KMS-11 (cell line): ENCODE data around the gene VWA7.

Source experiments
- H2AFZ ChIP-seq: fragments of 200-600 bp; sonication (generic); 2 replicates; pipeline ENCODE4 v1.6.1; 2016; ENCODE audit warnings: antibody characterized with exemption, mixed run types, low read depth
- H3K27ac ChIP-seq: fragments of 200-600 bp; sonication (generic); 2 replicates; pipeline ENCODE4 v1.6.1; 2016; ENCODE audit warnings: mild to moderate bottlenecking, mixed run types
- H3K27me3 ChIP-seq: fragments of 200-600 bp; sonication (generic); 2 replicates; pipeline ENCODE4 v1.6.1; 2017; ENCODE audit warnings: mild to moderate bottlenecking, low read depth, mixed run types, moderate library complexity; ENCODE audit not compliant: insufficient read depth
- H3K36me3 ChIP-seq: fragments of 200-600 bp; sonication (generic); 2 replicates; pipeline ENCODE4 v1.6.1; 2017; ENCODE audit warnings: mild to moderate bottlenecking, mixed run types; ENCODE audit not compliant: insufficient read depth
- H3K4me1 ChIP-seq: fragments of 200-600 bp; sonication (generic); 2 replicates; pipeline ENCODE4 v1.6.1; 2016; ENCODE audit warnings: mild to moderate bottlenecking, low read depth, mixed run types; ENCODE audit not compliant: poor library complexity, severe bottlenecking
- H3K4me2 ChIP-seq: fragments of 200-600 bp; sonication (generic); 2 replicates; pipeline ENCODE4 v1.7.0; 2016; ENCODE audit warnings: mild to moderate bottlenecking, mixed run types
- H3K4me3 ChIP-seq: fragments of 200-600 bp; sonication (generic); IDR thresholded peaks from 2 replicates; pipeline ENCODE4 v1.6.1; 2017; ENCODE audit warnings: low read depth, low read length, mixed read lengths; ENCODE audit not compliant: insufficient read depth
- H3K79me2 ChIP-seq: fragments of 200-600 bp; sonication (generic); 2 replicates; pipeline ENCODE4 v1.6.1; 2016; ENCODE audit warnings: low read depth, mixed run types; ENCODE audit not compliant: insufficient read depth
- H3K9ac ChIP-seq: fragments of 200-600 bp; sonication (generic); 2 replicates; pipeline ENCODE4 v1.6.1; 2016; ENCODE audit warnings: mild to moderate bottlenecking, mixed run types
- H4K20me1 ChIP-seq: fragments of 200-600 bp; sonication (generic); 2 replicates; pipeline ENCODE4 v1.6.1; 2016; ENCODE audit warnings: mild to moderate bottlenecking, mixed run types; ENCODE audit not compliant: insufficient read depth
- CTCF ChIP-seq: fragments of 200-600 bp; sonication (generic); conservative IDR thresholded peaks from 2 replicates; pipeline ENCODE4 v1.6.1; 2017; ENCODE audit warnings: low read depth, mild to moderate bottlenecking, antibody characterized with exemption, low read length, moderate library complexity, mixed read lengths

Gene VWA7

GRCh38 chr6:31722173-31722572 is 55.0 kb downstream of the VWA7 start:
- Histone ChIP-seq H3K36me3 (no peaks in the 10 kb centered on the region), H3K4me2 (no peak overlapping the region)
- TF ChIP-seq CTCF, result no peak

GRCh38 chr6:31721351-31722020 is 55.6 kb downstream of the VWA7 start, which contains the start of gene LY6G6C:
Gene LY6G6C, minus strand, starts transcription at chr6:31721746. Its CDS starts 67 bp downstream, at chr6:31721679.
- no peak within 1 kb of the TSS for H3K9ac ChIP-seq
- H3K27ac ChIP-seq, result no peak within 1 kb of the TSS
- no peaks in the 10 kb centered on the region for H3K79me2 ChIP-seq
- H2AFZ ChIP-seq, result no peak within 1 kb of the TSS
- no peaks in the 10 kb centered on the region for H3K4me1 ChIP-seq
- no peak within 1 kb of the TSS for H3K4me3 ChIP-seq
- no peaks in the 10 kb centered on the region; the same call in 1 of the 2 replicates for H3K27me3 ChIP-seq
- H4K20me1 ChIP-seq, result no peaks in the 10 kb centered on the region
- no peak within 1 kb of the TSS for H3K4me2 ChIP-seq
- no peak for TF ChIP-seq CTCF
- H3K36me3 ChIP-seq, result no peaks in the 10 kb centered on the region

More at GRCh38 chr6:31722173-31722572, 55.0 kb downstream of the VWA7 start:
- H3K9ac ChIP-seq, result no peak overlapping the region
- no peaks in the 10 kb centered on the region for H3K4me1 ChIP-seq
- no peak overlapping the region for H3K27ac ChIP-seq
- no peak overlapping the region for H3K4me3 ChIP-seq
- no peaks in the 10 kb centered on the region for H4K20me1 ChIP-seq
- no peaks in the 10 kb centered on the region for H3K79me2 ChIP-seq
- H2AFZ ChIP-seq, result no peak overlapping the region
- H3K27me3 ChIP-seq, result no peaks in the 10 kb centered on the region; the same call in 1 of the 2 replicates

- Histone ChIP-seq H2AFZ (no peak overlapping the region), H3K9ac (no peak overlapping the region), H3K4me2 (no peak overlapping the region), H4K20me1 (no peaks in the 10 kb centered on the region), H3K4me1 (no peaks in the 10 kb centered on the region), H3K27me3 (no peaks in the 10 kb centered on the region; the same call in 1 of the 2 replicates), H3K4me3 (no peak overlapping the region), H3K79me2 (no peaks in the 10 kb centered on the region), H3K27ac (no peak overlapping the region), H3K36me3 (no peaks in the 10 kb centered on the region)
- no peak for TF ChIP-seq CTCF
These were observed 56.8 kb downstream of the VWA7 start for GRCh38 chr6:31720196-31720770.

GRCh38 chr6:31719001-31719400 is 58.1 kb downstream of the VWA7 start:
- no peak overlapping the region for H3K4me3 ChIP-seq
- H3K4me1 ChIP-seq, result no peaks in the 10 kb centered on the region
- H2AFZ ChIP-seq, result no peak overlapping the region
- H3K9ac ChIP-seq, result no peak overlapping the region
- H3K36me3 ChIP-seq, result no peaks in the 10 kb centered on the region
- H3K4me2 ChIP-seq, result no peak overlapping the region
- no peak for TF ChIP-seq CTCF
- no peak overlapping the region for H3K27ac ChIP-seq
- no peaks in the 10 kb centered on the region for H4K20me1 ChIP-seq
- H3K79me2 ChIP-seq, result no peaks in the 10 kb centered on the region
- H3K27me3 ChIP-seq, result no peaks in the 10 kb centered on the region; the same call in 1 of the 2 replicates
